ENCODE data around the gene PIP5K1A. TPM values are rescaled to one million over a fixed set of nuclear protein-coding genes. Genes with fewer than 3 reads are reported as not detected.
A peak's percentile ranks its signal among the peaks of the same experiment; 100 is the strongest.

PIP5K1A gene
- total RNA-seq, 1 donor from 2014 or later, result 33.5 TPM

GRCh38 chr1:151282883-151283725, 84.8 kb downstream of the PIP5K1A start:
- no peak for DNase-seq
- peak; percentile 0 for ATAC-seq (ENCODE audit: poor library complexity)
- intact Hi-C loops (cut with DNase I), result no loop called here

- DNase-seq (no peak), ATAC-seq (ENCODE audit: poor library complexity) (no peak)
- intact Hi-C loops (cut with DNase I), result no loop called here
These were observed 85.7 kb downstream of the PIP5K1A start for GRCh38 chr1:151284013-151284577.

GRCh38 chr1:151286619-151287340, 88.4 kb downstream of the PIP5K1A start:
- ATAC-seq (ENCODE audit: poor library complexity) (no peak), DNase-seq (no peak)
- intact Hi-C loops (cut with DNase I), result no loop called here

- ATAC-seq (ENCODE audit: poor library complexity) (no peak), DNase-seq (no peak)
- intact Hi-C loops (cut with DNase I), result no loop called here
These were observed 89.0 kb downstream of the PIP5K1A start for GRCh38 chr1:151287341-151287699.

- ATAC-seq (ENCODE audit: poor library complexity) (no peak), DNase-seq (no peak)
- intact Hi-C loops (cut with DNase I), result no loop called here
These were observed 89.6 kb downstream of the PIP5K1A start for GRCh38 chr1:151287767-151288500.

GRCh38 chr1:151288502-151288901, 90.2 kb downstream of the PIP5K1A start:
- ATAC-seq (ENCODE audit: poor library complexity) (no peak), DNase-seq (no peak)
- intact Hi-C loops (cut with DNase I), result no loop called here

GRCh38 chr1:151289080-151289935, 91.0 kb downstream of the PIP5K1A start:
- no peak for ATAC-seq (ENCODE audit: poor library complexity)
- intact Hi-C loops (cut with DNase I), result no loop called here
- no peak for DNase-seq

- DNase-seq (no peak), ATAC-seq (ENCODE audit: poor library complexity) (no peak)
- intact Hi-C loops (cut with DNase I), result no loop called here
These were observed 91.8 kb downstream of the PIP5K1A start for GRCh38 chr1:151289991-151290708.

GRCh38 chr1:151290709-151291303, 92.5 kb downstream of the PIP5K1A start:
- ATAC-seq (ENCODE audit: poor library complexity) (no peak), DNase-seq (no peak)
- intact Hi-C loops (cut with DNase I), result no loop called here

GRCh38 chr1:151292207-151293030, 94.1 kb downstream of the PIP5K1A start:
- DNase-seq (no peak), ATAC-seq (ENCODE audit: poor library complexity) (no peak)
- intact Hi-C loops (cut with DNase I), result no loop called here

- DNase-seq (no peak), ATAC-seq (ENCODE audit: poor library complexity) (no peak)
- intact Hi-C loops (cut with DNase I), result no loop called here
These were observed 94.7 kb downstream of the PIP5K1A start for GRCh38 chr1:151293093-151293492.

- no peak for DNase-seq
- no peak for ATAC-seq (ENCODE audit: poor library complexity)
- intact Hi-C loops (cut with DNase I), result loop anchor here (5.0 kb wide), 1 partner anchor 47 kb away; no protein-coding TSS in a partner anchor
These were observed 96.5 kb downstream of the PIP5K1A start for GRCh38 chr1:151294742-151295462.

All from Right ventricle myocardium superior (tissue), 1 donor.